ENCODE results near the gene PDE4B.

The PDE4B gene

DNA sequence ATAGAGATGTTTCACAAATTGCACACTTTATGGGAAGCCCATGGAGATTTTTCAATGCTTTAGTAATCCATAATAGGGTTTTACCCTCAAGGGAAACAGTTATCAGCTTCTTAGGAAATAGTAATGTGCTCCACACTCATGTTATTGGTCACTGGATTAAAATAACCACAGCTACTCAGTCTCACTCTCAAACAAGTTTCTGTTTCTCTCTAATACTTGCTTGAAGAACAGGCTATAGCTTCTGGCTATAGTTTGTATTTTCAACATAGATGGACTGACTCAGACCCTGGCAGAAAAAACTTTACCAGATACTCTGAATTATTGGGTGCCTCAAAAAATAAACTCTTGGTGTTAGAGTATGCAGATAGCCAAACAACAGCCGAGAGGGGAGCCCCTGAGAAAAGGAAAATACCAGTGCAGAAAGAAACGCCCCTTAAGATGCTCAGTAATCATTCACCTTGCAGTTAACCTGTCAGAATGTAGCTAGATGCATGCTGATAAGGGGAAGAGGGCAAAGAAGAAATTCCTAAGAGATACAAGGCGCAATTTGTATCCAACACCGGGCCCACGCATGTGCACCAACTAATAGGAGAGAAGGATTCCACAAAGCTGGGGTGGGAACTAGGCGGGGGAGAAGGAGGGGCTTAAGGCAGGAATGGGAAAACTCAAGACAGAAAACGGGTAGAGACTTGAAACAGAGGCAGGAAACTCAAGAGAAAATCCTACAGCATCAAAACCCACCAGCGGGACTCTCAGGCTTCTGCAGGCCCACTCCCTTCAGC, 30.4 kb upstream of the PDE4B start:
- H3K4me3 ChIP-seq (ENCODE audit: low read depth, low read length) = no peak overlapping the region
- TF ChIP-seq, protein P1, sequence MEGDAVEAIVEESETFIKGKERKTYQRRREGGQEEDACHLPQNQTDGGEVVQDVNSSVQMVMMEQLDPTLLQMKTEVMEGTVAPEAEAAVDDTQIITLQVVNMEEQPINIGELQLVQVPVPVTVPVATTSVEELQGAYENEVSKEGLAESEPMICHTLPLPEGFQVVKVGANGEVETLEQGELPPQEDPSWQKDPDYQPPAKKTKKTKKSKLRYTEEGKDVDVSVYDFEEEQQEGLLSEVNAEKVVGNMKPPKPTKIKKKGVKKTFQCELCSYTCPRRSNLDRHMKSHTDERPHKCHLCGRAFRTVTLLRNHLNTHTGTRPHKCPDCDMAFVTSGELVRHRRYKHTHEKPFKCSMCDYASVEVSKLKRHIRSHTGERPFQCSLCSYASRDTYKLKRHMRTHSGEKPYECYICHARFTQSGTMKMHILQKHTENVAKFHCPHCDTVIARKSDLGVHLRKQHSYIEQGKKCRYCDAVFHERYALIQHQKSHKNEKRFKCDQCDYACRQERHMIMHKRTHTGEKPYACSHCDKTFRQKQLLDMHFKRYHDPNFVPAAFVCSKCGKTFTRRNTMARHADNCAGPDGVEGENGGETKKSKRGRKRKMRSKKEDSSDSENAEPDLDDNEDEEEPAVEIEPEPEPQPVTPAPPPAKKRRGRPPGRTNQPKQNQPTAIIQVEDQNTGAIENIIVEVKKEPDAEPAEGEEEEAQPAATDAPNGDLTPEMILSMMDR (IDR thresholded peaks at IDR 0.05; ENCODE audit: borderline replicate concordance, insufficient read depth, low read depth, low read length) = no peak

DNA sequence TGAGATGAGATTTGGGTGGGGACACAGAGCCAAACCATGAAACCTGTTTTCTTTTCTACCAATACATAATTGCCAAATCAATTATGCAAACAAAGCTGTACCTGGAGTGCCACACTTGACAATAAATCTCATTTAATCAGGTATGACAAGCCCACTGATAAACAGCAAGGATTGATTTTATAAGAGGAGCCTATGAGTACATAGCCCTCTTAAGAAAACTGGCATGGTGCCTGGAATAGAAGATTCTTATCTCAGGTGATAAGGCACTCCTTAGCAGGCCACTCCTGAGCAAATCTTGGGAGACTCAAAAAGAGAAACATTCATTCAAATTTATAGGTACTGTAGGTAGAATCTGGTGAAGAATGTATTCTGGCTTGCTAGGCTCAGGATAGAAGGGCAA, 28.6 kb upstream of the PDE4B start:
- TF ChIP-seq, protein P1 (IDR thresholded peaks at IDR 0.05; ENCODE audit: borderline replicate concordance, insufficient read depth, low read depth, low read length) = no peak
- no peak overlapping the region for H3K4me3 ChIP-seq (ENCODE audit: low read depth, low read length)

DNA sequence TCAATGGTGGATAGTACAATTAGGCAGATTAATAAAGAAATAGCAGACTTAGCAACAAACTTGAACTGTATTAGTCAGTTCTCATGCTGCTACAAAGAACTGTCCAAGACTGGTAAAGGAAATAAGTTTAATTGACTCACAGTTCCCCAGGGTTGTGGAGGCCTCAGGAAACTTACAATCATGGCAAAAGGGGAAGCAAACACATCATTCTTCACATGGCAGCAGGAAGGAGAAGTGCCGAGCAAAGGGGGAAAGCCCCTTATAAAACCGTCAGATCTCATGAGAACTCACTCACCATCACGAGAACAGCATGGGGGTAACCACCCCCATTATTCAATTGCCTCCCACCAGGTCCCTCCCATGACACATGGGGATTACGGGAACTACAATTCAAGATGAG, 27.1 kb upstream of the PDE4B start:
- H3K4me3 ChIP-seq (ENCODE audit: low read depth, low read length) = no peak overlapping the region
- TF ChIP-seq, protein P1 (IDR thresholded peaks at IDR 0.05; ENCODE audit: borderline replicate concordance, insufficient read depth, low read depth, low read length) = no peak

DNA sequence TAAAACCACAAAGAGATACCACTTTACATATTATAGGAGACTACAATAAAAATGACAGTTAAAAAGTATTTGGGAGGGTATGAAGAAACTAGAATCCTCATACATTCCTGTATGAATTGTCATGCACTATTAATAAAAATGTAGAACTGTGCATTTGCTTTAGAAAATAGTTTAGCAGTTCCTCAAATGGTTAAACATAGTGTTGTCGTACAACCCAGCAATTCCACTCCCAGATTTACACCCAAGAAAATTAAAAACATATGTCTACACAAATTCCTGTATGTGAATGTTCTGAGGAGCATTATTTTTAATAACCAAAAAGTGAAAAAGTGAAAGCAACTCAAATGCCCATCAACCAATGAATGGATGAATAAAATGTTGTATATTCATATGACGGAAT, 23.1 kb upstream of the PDE4B start:
- TF ChIP-seq, protein P1 (IDR thresholded peaks at IDR 0.05; ENCODE audit: borderline replicate concordance, insufficient read depth, low read depth, low read length) = no peak

DNA sequence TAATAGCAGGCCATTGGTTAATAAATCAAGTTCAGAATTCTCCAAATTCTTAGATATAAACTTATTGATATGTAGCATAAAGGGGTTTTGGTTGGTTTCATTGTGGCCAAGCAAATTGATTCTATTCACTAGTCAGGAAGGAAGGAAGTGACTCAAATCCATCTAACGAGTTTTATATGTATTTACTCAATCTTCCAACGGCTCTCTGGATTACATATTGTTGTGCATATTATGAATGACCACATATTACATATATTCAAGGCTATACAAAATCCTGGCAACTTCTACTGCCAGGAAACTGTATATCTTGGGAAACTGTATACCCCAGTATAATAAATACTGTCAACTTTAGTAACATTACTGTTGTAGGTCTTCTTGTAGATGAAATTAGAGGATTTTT, 20.1 kb upstream of the PDE4B start:
- H3K4me3 ChIP-seq (ENCODE audit: low read depth, low read length) = no peak overlapping the region
- TF ChIP-seq, protein P1 (IDR thresholded peaks at IDR 0.05; ENCODE audit: borderline replicate concordance, insufficient read depth, low read depth, low read length) = no peak

More for the DNA sequence above, 23.1 kb upstream of the PDE4B start:
- no peak overlapping the region for H3K4me3 ChIP-seq (ENCODE audit: low read depth, low read length)

DNA sequence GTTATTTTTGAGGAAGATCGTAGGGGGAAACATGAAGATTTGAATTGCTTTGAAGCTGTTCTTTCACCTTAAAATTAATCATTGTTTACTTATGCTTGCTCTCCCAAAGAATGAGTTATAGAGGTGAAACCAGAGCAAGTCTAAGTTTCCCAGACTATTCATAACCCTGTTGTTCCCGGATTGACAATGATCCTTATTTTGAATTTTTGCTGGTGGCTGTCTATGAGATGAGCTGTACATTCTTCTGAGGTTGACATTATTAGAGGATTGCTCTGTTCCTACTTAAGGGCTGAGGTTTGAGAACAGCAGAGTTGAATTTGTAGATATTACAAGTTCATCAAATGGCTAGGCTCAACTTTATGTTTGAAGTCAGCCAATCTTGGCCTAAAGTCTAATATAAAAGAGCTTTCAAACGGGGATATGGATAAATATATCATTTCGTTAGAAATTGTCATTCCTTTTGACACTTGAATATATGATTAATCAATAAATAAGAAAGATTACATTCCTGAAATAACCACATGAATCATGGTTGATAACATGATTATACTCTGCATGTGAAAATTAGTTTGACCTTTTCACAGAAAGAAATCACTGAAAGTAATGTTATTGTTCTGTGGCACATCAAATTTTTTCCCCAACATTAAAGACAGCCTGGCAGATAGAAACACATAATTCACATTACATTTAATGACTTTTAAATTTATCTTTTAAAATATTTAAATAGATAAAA, 19.1 kb upstream of the PDE4B start:
- TF ChIP-seq, protein P1 (IDR thresholded peaks at IDR 0.05; ENCODE audit: borderline replicate concordance, insufficient read depth, low read depth, low read length) = no peak
- H3K4me3 ChIP-seq (ENCODE audit: low read depth, low read length) = no peak overlapping the region

DNA sequence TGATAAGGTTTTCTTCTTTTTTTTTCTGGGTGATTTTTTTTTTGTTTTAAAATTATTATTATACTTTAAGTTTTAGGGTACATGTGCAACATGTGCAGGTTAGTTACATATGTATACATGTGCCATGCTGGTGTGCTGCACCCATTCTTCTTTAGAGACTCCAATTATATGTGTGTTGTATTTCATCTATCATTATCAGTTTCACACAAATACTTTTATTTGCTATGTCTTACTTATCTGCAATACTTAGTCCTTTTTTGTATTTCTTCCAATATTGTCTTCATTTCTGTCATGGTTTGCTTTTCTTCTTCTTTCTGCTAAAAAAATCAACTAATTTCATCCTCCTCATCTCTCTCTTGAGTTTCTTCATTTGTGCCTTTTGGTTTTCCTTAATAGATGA, 3.9 kb upstream of the PDE4B start:
- TF ChIP-seq, protein P1 (IDR thresholded peaks at IDR 0.05; ENCODE audit: borderline replicate concordance, insufficient read depth, low read depth, low read length) = no peak
- no peak overlapping the region for H3K4me3 ChIP-seq (ENCODE audit: low read depth, low read length)

Measured in GM12875 (cell line).